ENCODE data around the gene MTMR12. TPM values are rescaled to one million over a fixed set of nuclear protein-coding genes. Genes with fewer than 3 reads are reported as not detected.

MTMR12 gene
- total and polyA plus RNA-seq, 2 experiments from 2014 or later: 18.3 to 51.6 TPM

- no peak for TF ChIP-seq ZNF462 (CRISPR knock-in tag; IDR thresholded peaks at IDR 0.05)
Measured at GRCh38 chr5:32245742-32246141, 67.0 kb downstream of the MTMR12 start (continued).

- Mint-ChIP-seq H3K9me3 (no peaks in the 10 kb centered on the region), H3K36me3 (ENCODE audit: low read depth) (peaks cover 77% of the 10 kb centered on the region), H3K4me1 (no peaks in the 10 kb centered on the region), H3K4me3 (no peak overlapping the region), H3K27me3 (ENCODE audit: insufficient read depth, low read depth, poor library complexity) (no peaks in the 10 kb centered on the region), H3K27ac (no peak overlapping the region)
- Histone ChIP-seq H3K27me3 (ENCODE audit: insufficient read depth) (no peaks in the 10 kb centered on the region), H3K36me3 (ENCODE audit: insufficient read depth) (peaks cover 43% of the 10 kb centered on the region), H3K27ac (ENCODE audit: low read depth) (no peak overlapping the region), H3K4me1 (ENCODE audit: insufficient read depth) (no peaks in the 10 kb centered on the region), H3K4me3 (no peak overlapping the region), H3K4me2 (no peak overlapping the region), H3K9me2 (ENCODE audit: insufficient read depth) (no peaks in the 10 kb centered on the region), H3F3A (replicated peaks; ENCODE audit: low read depth) (0 out of 2 replicates have a peak, but pooled peaks cover 5% of the 10 kb centered on the region), H3K79me2 (replicated peaks; ENCODE audit: insufficient read depth) (no peaks in the 10 kb centered on the region; the same call in 1 of the 2 replicates), H2AFZ (no peak overlapping the region), H4K20me1 (replicated peaks; ENCODE audit: insufficient read depth) (peaks cover 7% of the 10 kb centered on the region; the same call in 1 of the 2 replicates)
- peak; percentile 32; the same call in 1 of the 3 replicates for ATAC-seq
- DNase-seq (ENCODE audit: low spot score): no peak
- no peak for TF ChIP-seq ZNF114 (CRISPR knock-in tag; IDR thresholded peaks at IDR 0.05)
- TF ChIP-seq ZNF462 (CRISPR knock-in tag; IDR thresholded peaks at IDR 0.05): no peak
- no peak for TF ChIP-seq NANOG (IDR thresholded peaks at IDR 0.05; ENCODE audit: borderline replicate concordance)
- TF ChIP-seq CTCF (conservative IDR thresholded peaks at IDR 0.05; ENCODE audit: low read depth in 2 of 2): peak; percentile 37 to 38; a peak in 3 of 4 replicates
- TF ChIP-seq STAT1 (IDR thresholded peaks at IDR 0.05; ENCODE audit: unreplicated experiment): no peak
- TF ChIP-seq, protein P1, sequence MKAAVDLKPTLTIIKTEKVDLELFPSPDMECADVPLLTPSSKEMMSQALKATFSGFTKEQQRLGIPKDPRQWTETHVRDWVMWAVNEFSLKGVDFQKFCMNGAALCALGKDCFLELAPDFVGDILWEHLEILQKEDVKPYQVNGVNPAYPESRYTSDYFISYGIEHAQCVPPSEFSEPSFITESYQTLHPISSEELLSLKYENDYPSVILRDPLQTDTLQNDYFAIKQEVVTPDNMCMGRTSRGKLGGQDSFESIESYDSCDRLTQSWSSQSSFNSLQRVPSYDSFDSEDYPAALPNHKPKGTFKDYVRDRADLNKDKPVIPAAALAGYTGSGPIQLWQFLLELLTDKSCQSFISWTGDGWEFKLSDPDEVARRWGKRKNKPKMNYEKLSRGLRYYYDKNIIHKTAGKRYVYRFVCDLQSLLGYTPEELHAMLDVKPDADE (IDR thresholded peaks at IDR 0.05): no peak
Measured at GRCh38 chr5:32244017-32244416, 68.7 kb downstream of the MTMR12 start.

All from GM23338 (cell line).